K562 (cell line): ENCODE data around the gene SUPT3H. TPM values are rescaled to one million over a fixed set of nuclear protein-coding genes. Genes with fewer than 3 reads are reported as not detected.

Experiments
- ATAC-seq: fragments of 200-7000 bp; cut with Tn5 transposase; 3 replicates; pipeline ENCODE4 v1.9.1; 2020; ENCODE audit warnings: moderate library complexity
- BruUV-seq: library from RNA; stranded (reverse); fragments of 400-500 nt; replicated peaks from 2 replicates; lab custom pipeline; 2021; lab: Mats Ljungman, UMichigan
- CTCF ChIA-PET: fragments of 300-600 bp; formaldehyde crosslinking; extraction: SDS; loops from one replicate; lab custom pipeline; 2021; ENCODE audit warnings: low intra/inter-chr PET ratio; lab: Yijun Ruan, JAX
- POLR2A ChIA-PET: fragments of 300-600, 350-650 bp; sonication (Branson Sonifier 250); formaldehyde crosslinking; extraction: SDS; loops from one replicate; lab custom pipeline; 2021; ENCODE audit warnings: antibody characterized with exemption, inconsistent platforms; lab: Yijun Ruan, JAX
- DNase-seq, 4 experiments: peaks; one replicate each; pipeline versions ENCODE4 v3.0.0 to v3.0.0-alpha.2; 2011 to 2018; ENCODE audit warnings: low spot score in 3 of 4, mixed read lengths in 3 of 4; ENCODE audit errors: extremely low read depth in 1 of 4
- FAIRE-seq: peaks from 2 replicates; lab custom pipeline; 2011; peaks lifted over from hg19 to GRCh38; lab: Jason Lieb, UNC
- H2AFZ ChIP-seq: 2 replicates; pipeline ENCODE4 v1.6.0; 2011; ENCODE audit warnings: low read depth, low read length, control low read depth, inconsistent platforms
- H3K27ac ChIP-seq: fragments of 200-600 bp; 3 replicates; pipeline ENCODE4 v1.8.0; 2011; ENCODE audit warnings: low read depth, mild to moderate bottlenecking, control low read depth, inconsistent platforms, low read length, moderate library complexity, mixed read lengths; ENCODE audit errors: extremely low read depth
- H3K27me3 ChIP-seq, 2 experiments: fragments of 300-600 bp in 1 of 2; 2 replicates in 1 of 2; 3 replicates in 1 of 2; pipeline versions ENCODE4 v1.6.0 to v1.8.0; 2011; ENCODE audit warnings: inconsistent platforms in 2 of 2, low read length in 2 of 2, mild to moderate bottlenecking in 1 of 2, mixed read lengths in 1 of 2, moderate library complexity in 1 of 2; ENCODE audit not compliant: control insufficient read depth in 2 of 2, insufficient read depth in 2 of 2
- H3K36me3 ChIP-seq: fragments of 300-600 bp; 3 replicates; pipeline ENCODE4 v1.8.0; 2011; ENCODE audit warnings: mild to moderate bottlenecking, low read length, inconsistent platforms; ENCODE audit not compliant: control insufficient read depth, insufficient read depth
- H3K4me1 ChIP-seq, 2 experiments: fragments of 200-600 bp in 1 of 2; replicated peaks in 1 of 2; 2 replicates in 1 of 2; 3 replicates in 1 of 2; pipeline versions ENCODE4 v1.5.1 to v1.8.0; 2011; ENCODE audit warnings: inconsistent platforms in 2 of 2, low read length in 2 of 2, mild to moderate bottlenecking in 1 of 2, mixed read lengths in 1 of 2, moderate library complexity in 1 of 2; ENCODE audit not compliant: control insufficient read depth in 2 of 2, insufficient read depth in 2 of 2
- H3K4me2 ChIP-seq: 2 replicates; pipeline ENCODE4 v1.6.1; 2011; ENCODE audit warnings: low read length, control low read depth, inconsistent platforms, mixed read lengths; ENCODE audit not compliant: insufficient read depth
- H3K4me3 ChIP-seq: fragments of 200-600 bp; sonication (generic), shearing (Covaris generic); 2 replicates; pipeline ENCODE4 v1.5.1; 2016; ENCODE audit warnings: control low read depth, inconsistent platforms
- H3K79me2 ChIP-seq: fragments of 200-600 bp; 3 replicates; pipeline ENCODE4 v1.8.0; 2011; ENCODE audit warnings: low read length, inconsistent platforms; ENCODE audit not compliant: control insufficient read depth, insufficient read depth
- H3K9ac ChIP-seq, 2 experiments: 2 replicates each; pipeline versions ENCODE4 v1.6.0 to v1.6.1; 2011; ENCODE audit warnings: low read depth in 2 of 2, low read length in 2 of 2, control low read depth in 1 of 2, inconsistent platforms in 1 of 2, mild to moderate bottlenecking in 1 of 2, mixed read lengths in 1 of 2; ENCODE audit not compliant: insufficient read depth in 1 of 2
- H3K9me1 ChIP-seq: one replicate; pipeline ENCODE4 v1.6.0; 2011; ENCODE audit warnings: inconsistent platforms, mild to moderate bottlenecking, low read length, moderate library complexity; ENCODE audit not compliant: control insufficient read depth, insufficient read depth
- H3K9me3 ChIP-seq: replicated peaks from 2 replicates; pipeline ENCODE4 v1.5.1; 2011; ENCODE audit warnings: low read depth, low read length, inconsistent platforms; ENCODE audit not compliant: control insufficient read depth, insufficient read depth
- H4K20me1 ChIP-seq: replicated peaks from 2 replicates; pipeline ENCODE4 v1.6.1; 2011; ENCODE audit warnings: low read length, inconsistent platforms, mixed read lengths; ENCODE audit not compliant: control insufficient read depth, insufficient read depth
- HDGF ChIP-seq: fragments of 450-650 bp; IDR thresholded peaks from 2 replicates; pipeline ENCODE4 v1.6.1; 2016
- HMGN3 ChIP-seq: IDR thresholded peaks from 2 replicates; pipeline ENCODE4 v1.6.1; 2011; ENCODE audit warnings: borderline replicate concordance, low read depth, mild to moderate bottlenecking, mixed read lengths, low read length; ENCODE audit not compliant: insufficient read length; ENCODE audit errors: extremely low read depth
- MTA1 ChIP-seq: fragments of 450-650 bp; IDR thresholded peaks from 2 replicates; pipeline ENCODE4 v1.6.1; 2017; ENCODE audit warnings: borderline replicate concordance
- NKRF ChIP-seq: fragments of 450-650 bp; IDR thresholded peaks from 2 replicates; pipeline ENCODE4 v1.6.1; 2016; ENCODE audit warnings: borderline replicate concordance
- POLR2A ChIP-seq: fragments of 450-650 bp; conservative IDR thresholded peaks from 2 replicates; pipeline ENCODE4 v1.6.1; 2016
- SMAD3 ChIP-seq: fragments of 450-650 bp; formaldehyde crosslinking; conservative IDR thresholded peaks from 2 replicates; pipeline ENCODE4 v1.4.0; 2020; ENCODE audit warnings: mild to moderate bottlenecking
- ZFP36 ChIP-seq: fragments of 150-350 bp; IDR thresholded peaks from 2 replicates; pipeline ENCODE4 v1.6.1; 2018; ENCODE audit warnings: low read length, low read depth; ENCODE audit not compliant: partially characterized antibody
- ZNF212 ChIP-seq: fragments of 450-650 bp; formaldehyde crosslinking; IDR thresholded peaks from 2 replicates; pipeline ENCODE4 v1.4.0; 2020; ENCODE audit warnings: mild to moderate bottlenecking
- ZNF444 ChIP-seq: fragments of 250-450 bp; sonication (Bioruptor Pico); IDR thresholded peaks from 2 replicates; pipeline ENCODE4 v1.4.0; 2020; ENCODE audit warnings: mild to moderate bottlenecking, moderate library complexity
- ZNF707 ChIP-seq: fragments of 250-450 bp; sonication (Bioruptor Pico); conservative IDR thresholded peaks from 2 replicates; pipeline ENCODE4 v1.8.0; 2022; ENCODE audit warnings: inconsistent platforms, mild to moderate bottlenecking, moderate library complexity
- ZNF75A ChIP-seq: fragments of 450-650 bp; formaldehyde crosslinking; IDR thresholded peaks from 2 replicates; pipeline ENCODE4 v1.4.0; 2020; ENCODE audit warnings: mild to moderate bottlenecking
- WGBS: fragments of 100-300 bp; shearing (Covaris generic); methylation state at CpG from one replicate; pipeline ENCODE4 v1.1.6; 2016; ENCODE audit warnings: low coverage, mixed read lengths; ENCODE audit not compliant: insufficient coverage; ENCODE audit errors: missing lambda C conversion rate; 5-methylcytosine and 5-hydroxymethylcytosine counted together
- in situ Hi-C: fragments of 300-500 bp; cut with MboI; formaldehyde crosslinking; loops from 4 replicates; pipeline ENCODE4 v1.15.0; 2018; ENCODE audit warnings: inconsistent platforms, mixed read lengths
- intact Hi-C: fragments of 100-400 bp; cut with micrococcal nuclease; formaldehyde crosslinking; loops from 2 replicates; pipeline ENCODE4 v1.14.2; 2022
- polyA plus RNA-seq, 8 experiments: library from polyadenylated mRNA; depleted of rRNA in 4 of 8; stranded (reverse) in 5 of 8; unstranded in 3 of 8; fragments of >200 nt; fragmentation: Nextera tagmentation in 2 of 8; fragmentation: Illumina TruSeq in 1 of 8; extraction: Ambion mirVana in 2 of 8; extraction: Trizol in 1 of 8; gene quantifications; 2 replicates each; pipeline versions ENCODE4 v1.2.1 to v1.2.3, GENCODE V29; 2011 to 2014; ENCODE audit warnings: inconsistent platforms in 1 of 8, missing spikeins in 1 of 8
- total RNA-seq, 7 experiments: library from RNA; depleted of rRNA in 6 of 7; stranded (reverse); fragments of >200 nt in 6 of 7; fragmentation: Illumina TruSeq in 2 of 7; extraction: Trizol in 2 of 7; gene quantifications; 2 replicates each; pipeline versions ENCODE4 v1.2.1 to v1.2.3, GENCODE V29; 2011 to 2021; ENCODE audit warnings: low replicate concordance in 1 of 7

Gene SUPT3H
- total and polyA plus RNA-seq, 9 of the 15 experiments (the other 6 are each of a cell fraction or from before 2014, with no cell fraction given): 7.2 to 16.3 (median 11.9) TPM

- H3K9me1 ChIP-seq: no peaks in the 10 kb centered on the region
- in situ Hi-C loops (loop anchor here (10.0 kb wide), 1 partner anchor 751 kb away; no protein-coding TSS in a partner anchor), intact Hi-C loops (loop anchor here (5.0 kb wide), 1 partner anchor 38 kb away; the partner anchor contains the start of gene SUPT3H)
- H2AFZ ChIP-seq: peak overlapping the region; percentile 18; the same call in 1 of the 2 replicates
- H3K36me3 ChIP-seq: no peaks in the 10 kb centered on the region
- WGBS: 13% methylated on average over 2 of the region's 2 CpGs
- no peaks in the 10 kb centered on the region for H4K20me1 ChIP-seq
- no peak overlapping the region for H3K27ac ChIP-seq
- peaks cover 0 to 11% of the 10 kb centered on the region in 2 experiments; a peak in 3 of 5 replicates for H3K4me1 ChIP-seq
- H3K9me3 ChIP-seq: no peaks in the 10 kb centered on the region
- DNase-seq (no peak), ATAC-seq (peak; percentile 35; the same call in 2 of the 3 replicates), FAIRE-seq (no peak)
- no peak overlapping the region for H3K4me2 ChIP-seq
- CTCF ChIA-PET: no interaction called here
- no TSS peak for BruUV-seq
- POLR2A ChIA-PET: interaction anchor here (0.7 to 1.1 kb wide), 2 partner anchors 20 to 920 kb away, joined by 3 read pairs; no protein-coding TSS in a partner anchor
- peaks cover 4 to 12% of the 10 kb centered on the region in 2 experiments; a peak in 3 of 5 replicates for H3K27me3 ChIP-seq
- H3K9ac ChIP-seq: peak overlapping the region in 1 of 2 experiments; percentile 10; a peak in 1 of 4 replicates
- TF ChIP-seq HMGN3 (no peak), ZFP36 (no peak), SMAD3 (CRISPR knock-in tag) (no peak), ZNF444 (CRISPR knock-in tag) (no peak), NKRF (no peak), ZNF75A (no peak), MTA1 (no peak), POLR2A (no peak), HDGF (no peak), ZNF707 (no peak), ZNF212 (no peak)
- H3K79me2 ChIP-seq: no peaks in the 10 kb centered on the region
- H3K4me3 ChIP-seq: no peak overlapping the region
Observed at GRCh38 chr6:45415315-45415714, 37.6 kb upstream of the SUPT3H start.
